ENCODE measurements around the gene LCAT.

- TF ChIP-seq, protein P1, sequence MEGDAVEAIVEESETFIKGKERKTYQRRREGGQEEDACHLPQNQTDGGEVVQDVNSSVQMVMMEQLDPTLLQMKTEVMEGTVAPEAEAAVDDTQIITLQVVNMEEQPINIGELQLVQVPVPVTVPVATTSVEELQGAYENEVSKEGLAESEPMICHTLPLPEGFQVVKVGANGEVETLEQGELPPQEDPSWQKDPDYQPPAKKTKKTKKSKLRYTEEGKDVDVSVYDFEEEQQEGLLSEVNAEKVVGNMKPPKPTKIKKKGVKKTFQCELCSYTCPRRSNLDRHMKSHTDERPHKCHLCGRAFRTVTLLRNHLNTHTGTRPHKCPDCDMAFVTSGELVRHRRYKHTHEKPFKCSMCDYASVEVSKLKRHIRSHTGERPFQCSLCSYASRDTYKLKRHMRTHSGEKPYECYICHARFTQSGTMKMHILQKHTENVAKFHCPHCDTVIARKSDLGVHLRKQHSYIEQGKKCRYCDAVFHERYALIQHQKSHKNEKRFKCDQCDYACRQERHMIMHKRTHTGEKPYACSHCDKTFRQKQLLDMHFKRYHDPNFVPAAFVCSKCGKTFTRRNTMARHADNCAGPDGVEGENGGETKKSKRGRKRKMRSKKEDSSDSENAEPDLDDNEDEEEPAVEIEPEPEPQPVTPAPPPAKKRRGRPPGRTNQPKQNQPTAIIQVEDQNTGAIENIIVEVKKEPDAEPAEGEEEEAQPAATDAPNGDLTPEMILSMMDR (IDR thresholded peaks at IDR 0.05; ENCODE audit: low read depth, low read length, missing input control) = no peak
- TF ChIP-seq, protein P2, sequence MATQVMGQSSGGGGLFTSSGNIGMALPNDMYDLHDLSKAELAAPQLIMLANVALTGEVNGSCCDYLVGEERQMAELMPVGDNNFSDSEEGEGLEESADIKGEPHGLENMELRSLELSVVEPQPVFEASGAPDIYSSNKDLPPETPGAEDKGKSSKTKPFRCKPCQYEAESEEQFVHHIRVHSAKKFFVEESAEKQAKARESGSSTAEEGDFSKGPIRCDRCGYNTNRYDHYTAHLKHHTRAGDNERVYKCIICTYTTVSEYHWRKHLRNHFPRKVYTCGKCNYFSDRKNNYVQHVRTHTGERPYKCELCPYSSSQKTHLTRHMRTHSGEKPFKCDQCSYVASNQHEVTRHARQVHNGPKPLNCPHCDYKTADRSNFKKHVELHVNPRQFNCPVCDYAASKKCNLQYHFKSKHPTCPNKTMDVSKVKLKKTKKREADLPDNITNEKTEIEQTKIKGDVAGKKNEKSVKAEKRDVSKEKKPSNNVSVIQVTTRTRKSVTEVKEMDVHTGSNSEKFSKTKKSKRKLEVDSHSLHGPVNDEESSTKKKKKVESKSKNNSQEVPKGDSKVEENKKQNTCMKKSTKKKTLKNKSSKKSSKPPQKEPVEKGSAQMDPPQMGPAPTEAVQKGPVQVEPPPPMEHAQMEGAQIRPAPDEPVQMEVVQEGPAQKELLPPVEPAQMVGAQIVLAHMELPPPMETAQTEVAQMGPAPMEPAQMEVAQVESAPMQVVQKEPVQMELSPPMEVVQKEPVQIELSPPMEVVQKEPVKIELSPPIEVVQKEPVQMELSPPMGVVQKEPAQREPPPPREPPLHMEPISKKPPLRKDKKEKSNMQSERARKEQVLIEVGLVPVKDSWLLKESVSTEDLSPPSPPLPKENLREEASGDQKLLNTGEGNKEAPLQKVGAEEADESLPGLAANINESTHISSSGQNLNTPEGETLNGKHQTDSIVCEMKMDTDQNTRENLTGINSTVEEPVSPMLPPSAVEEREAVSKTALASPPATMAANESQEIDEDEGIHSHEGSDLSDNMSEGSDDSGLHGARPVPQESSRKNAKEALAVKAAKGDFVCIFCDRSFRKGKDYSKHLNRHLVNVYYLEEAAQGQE (IDR thresholded peaks at IDR 0.05) = no peak
These were observed 3.4 kb downstream of the LCAT start for GRCh38 chr16:67940446-67941089.

Data from liver (tissue), 2 donors.